Measurements from ENCODE around the gene GRB10.

The GRB10 gene

GRCh38 chr7:50653126-50653864, 129.4 kb downstream of the GRB10 start:
- DNase-seq (ENCODE audit: low spot score) = peak; percentile 74

- DNase-seq (ENCODE audit: low spot score) = peak; percentile 23
Observed at GRCh38 chr7:50652400-50653125, 130.1 kb downstream of the GRB10 start.

DNA sequence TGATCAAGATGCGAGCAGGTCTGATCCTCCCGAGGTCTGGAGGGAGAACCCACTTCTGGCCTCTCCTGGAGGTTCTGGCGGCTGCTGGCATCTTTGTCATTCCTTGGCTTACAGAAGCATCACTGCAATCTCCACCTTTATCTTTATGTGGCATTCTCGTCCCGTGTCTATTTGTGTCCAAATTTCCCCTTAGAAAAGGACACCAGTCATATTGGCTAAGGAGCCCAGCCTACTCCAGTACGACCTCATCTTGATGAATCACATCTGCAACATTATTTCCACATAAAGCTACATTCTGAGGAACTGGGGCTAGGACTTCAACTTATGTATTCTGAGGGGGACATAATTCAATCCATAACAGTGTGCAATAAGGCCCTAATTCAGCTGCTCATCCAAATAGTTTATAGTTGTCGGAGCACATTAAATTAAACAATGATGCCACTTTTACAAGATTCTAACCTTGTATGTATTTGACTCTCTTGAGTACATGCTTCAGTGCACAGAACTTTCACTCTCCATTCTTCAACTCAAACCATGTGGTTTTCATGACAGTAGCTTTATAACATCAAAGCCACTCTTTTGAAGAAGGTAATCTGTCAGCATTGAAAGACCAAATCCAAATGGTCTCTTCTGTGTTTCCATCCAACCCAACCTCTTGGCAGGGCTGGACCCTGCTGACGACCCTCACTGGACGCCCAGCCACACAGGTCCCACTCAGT, 131.3 kb downstream of the GRB10 start:
- no peak for DNase-seq (ENCODE audit: low spot score)

DNA sequence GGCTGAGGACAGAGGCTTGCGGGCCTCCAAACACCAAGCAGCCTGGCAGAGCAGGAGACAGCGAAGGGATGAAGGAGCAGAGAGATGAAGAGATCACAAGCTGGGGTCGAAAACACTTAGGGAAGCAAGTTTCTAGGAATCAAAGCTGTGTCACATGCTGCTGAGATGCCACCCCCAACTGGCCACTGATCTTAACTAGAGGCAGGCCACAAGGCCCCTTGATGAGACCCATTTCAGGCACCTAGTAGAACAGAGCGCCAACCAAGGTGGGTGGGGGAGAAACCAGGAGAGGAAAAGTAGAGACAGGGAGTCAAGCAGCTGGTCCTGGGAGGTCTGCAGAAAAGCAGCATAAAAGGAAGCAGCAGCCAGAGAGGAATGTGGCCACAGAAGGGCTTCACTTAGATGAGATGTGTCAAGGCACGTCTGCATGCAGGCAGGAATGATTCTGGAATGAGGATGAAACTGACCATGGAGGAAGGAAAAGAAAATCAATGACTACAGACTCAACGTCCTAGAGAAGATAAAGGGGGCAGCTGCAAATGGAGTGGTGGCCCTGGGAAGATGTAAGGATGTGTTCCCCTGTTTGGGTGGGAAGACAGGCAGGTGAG, 132.5 kb downstream of the GRB10 start:
- no peak for DNase-seq (ENCODE audit: low spot score)

GRCh38 chr7:50649259-50649885, 133.3 kb downstream of the GRB10 start:
- no peak for DNase-seq (ENCODE audit: low spot score)

GRCh38 chr7:50648570-50649169, 134.0 kb downstream of the GRB10 start:
- DNase-seq (ENCODE audit: low spot score) = no peak

DNA sequence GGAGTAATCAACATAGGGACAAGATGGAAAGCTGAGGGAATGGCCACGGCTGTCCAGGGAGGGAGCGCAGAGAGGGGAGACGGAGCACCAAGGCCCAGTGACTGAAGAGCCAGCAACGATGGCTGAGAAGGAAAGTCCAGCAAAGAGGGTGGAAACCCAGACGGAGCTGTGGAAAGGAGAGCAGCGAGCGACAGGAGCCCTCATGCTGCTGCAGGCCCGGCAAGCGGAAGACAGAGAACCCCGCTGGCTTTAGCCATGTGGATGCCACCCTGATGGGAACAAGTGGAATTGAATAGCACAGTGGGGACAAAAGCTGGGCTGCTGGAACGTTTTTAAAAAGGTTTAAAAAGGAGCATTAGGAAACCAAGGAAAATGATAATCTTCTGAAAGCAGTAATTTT, 134.6 kb downstream of the GRB10 start:
- no peak for DNase-seq (ENCODE audit: low spot score)

- no peak for DNase-seq (ENCODE audit: low spot score)
Observed at GRCh38 chr7:50647286-50647980, 135.3 kb downstream of the GRB10 start.

GRCh38 chr7:50646069-50646468, 136.6 kb downstream of the GRB10 start:
- no peak for DNase-seq (ENCODE audit: low spot score)

GRCh38 chr7:50645186-50645585, 137.5 kb downstream of the GRB10 start:
- DNase-seq (ENCODE audit: low spot score) = no peak

DNA sequence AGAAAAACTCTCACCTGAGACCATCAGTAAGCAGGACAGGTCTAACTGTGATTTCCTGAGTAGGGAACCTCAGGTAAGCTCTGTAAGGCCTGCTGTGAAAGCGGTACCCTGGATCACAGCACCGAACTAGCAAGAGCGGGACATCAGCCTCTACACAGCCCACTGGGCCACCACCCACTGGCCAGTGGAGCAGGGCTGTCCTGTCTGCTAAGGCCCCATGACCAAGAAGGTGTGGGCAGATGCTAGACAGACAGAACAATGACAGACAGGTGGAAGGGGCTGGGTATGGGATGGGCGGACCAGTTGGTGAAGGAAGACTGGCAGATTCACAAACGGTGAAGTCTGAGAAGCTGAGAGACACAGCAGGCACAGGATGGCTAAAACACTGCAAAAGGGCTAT, 138.1 kb downstream of the GRB10 start:
- no peak for DNase-seq (ENCODE audit: low spot score)

DNA sequence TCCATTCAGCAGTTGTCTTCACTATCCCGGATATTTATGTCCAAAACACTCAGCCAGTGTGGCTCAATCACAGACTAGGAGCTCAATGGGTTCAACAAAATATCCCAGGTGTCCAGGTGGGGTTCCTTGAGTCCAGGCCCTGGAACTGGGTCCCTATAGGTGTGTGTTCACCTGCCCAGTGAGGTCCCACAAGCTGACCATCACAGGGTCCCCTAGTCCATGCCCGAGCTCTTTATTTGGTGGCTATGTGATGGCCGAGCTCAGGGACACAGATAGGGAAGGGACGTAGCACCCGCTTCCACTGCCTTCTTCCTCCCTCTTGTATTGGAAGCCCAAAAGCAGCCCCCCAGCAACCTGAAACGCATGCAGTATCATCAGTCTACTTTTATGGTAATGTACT, 138.6 kb downstream of the GRB10 start:
- DNase-seq (ENCODE audit: low spot score) = no peak

GRCh38 chr7:50641442-50642405, 141.0 kb downstream of the GRB10 start:
- no peak for DNase-seq (ENCODE audit: low spot score)

DNA sequence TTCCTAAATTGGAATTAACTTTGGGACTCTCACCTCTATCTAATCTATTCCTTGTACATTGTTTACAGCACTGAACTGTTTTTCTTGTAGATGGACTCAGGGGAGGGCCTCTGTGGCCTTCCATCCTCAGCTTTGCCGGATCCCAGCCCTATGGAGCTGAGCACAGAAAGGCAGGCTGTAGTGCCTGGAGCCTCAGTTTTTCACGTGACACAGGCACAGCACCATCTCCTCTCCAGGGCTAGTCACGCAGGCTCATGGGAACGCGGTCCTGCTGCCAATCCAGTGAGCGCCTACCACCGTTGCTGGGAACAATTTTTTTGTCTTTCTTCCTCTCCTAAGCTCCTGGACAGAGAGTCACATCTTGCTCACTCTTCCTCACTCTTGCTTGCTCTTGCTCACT, 141.9 kb downstream of the GRB10 start:
- DNase-seq (ENCODE audit: low spot score) = no peak

- DNase-seq (ENCODE audit: low spot score) = no peak
Observed at GRCh38 chr7:50640256-50640655, 142.4 kb downstream of the GRB10 start.

- DNase-seq (ENCODE audit: low spot score) = no peak
Observed at GRCh38 chr7:50637725-50638643, 144.7 kb downstream of the GRB10 start.

- no peak for DNase-seq (ENCODE audit: low spot score)
Observed at GRCh38 chr7:50634378-50634777, 148.3 kb downstream of the GRB10 start.

- DNase-seq (ENCODE audit: low spot score) = no peak
Observed at GRCh38 chr7:50633414-50633710, 149.3 kb downstream of the GRB10 start.

All from AG08395 (cell line).